ENCODE measurements around the gene PPARA.

The PPARA gene

GRCh38 chr22:46267431-46268279 lies 117.3 kb downstream of the PPARA start, which contains the start of gene TTC38:
TTC38 (plus strand) TSS chr22:46268008; CDS start chr22:46268040, 32 bp downstream.
- peak; percentile 35; the same call in 1 of the 2 replicates for TF ChIP-seq POLR2A (IDR thresholded peaks at IDR 0.05; ENCODE audit: low read depth, low read length)
- TF ChIP-seq POLR2AphosphoS5 (IDR thresholded peaks at IDR 0.05; ENCODE audit: low read depth, low read length) = no peak
- DNase-seq (ENCODE audit: insufficient read length) (peak; percentile 94), FAIRE-seq (peak; percentile 36)

- no peak for TF ChIP-seq TAF1 (IDR thresholded peaks at IDR 0.05; ENCODE audit: borderline replicate concordance, low read depth, low read length)
- TF ChIP-seq POLR2A (IDR thresholded peaks at IDR 0.05; ENCODE audit: low read depth, low read length) = no peak
- TF ChIP-seq POLR2AphosphoS5 (IDR thresholded peaks at IDR 0.05; ENCODE audit: low read depth, low read length) = no peak
- DNase-seq (ENCODE audit: insufficient read length) (no peak), FAIRE-seq (no peak)
These were observed 119.2 kb downstream of the PPARA start for GRCh38 chr22:46269564-46269963.

GRCh38 chr22:46272196-46272595 lies 121.9 kb downstream of the PPARA start:
- FAIRE-seq = no peak
- TF ChIP-seq POLR2A (IDR thresholded peaks at IDR 0.05; ENCODE audit: low read depth, low read length) = no peak
- no peak for TF ChIP-seq POLR2AphosphoS5 (IDR thresholded peaks at IDR 0.05; ENCODE audit: low read depth, low read length)
- TF ChIP-seq TAF1 (IDR thresholded peaks at IDR 0.05; ENCODE audit: borderline replicate concordance, low read depth, low read length) = no peak
- no peak for DNase-seq (ENCODE audit: insufficient read length)

- DNase-seq (ENCODE audit: insufficient read length) = no peak
- no peak for TF ChIP-seq POLR2AphosphoS5 (IDR thresholded peaks at IDR 0.05; ENCODE audit: low read depth, low read length)
- no peak for TF ChIP-seq TAF1 (IDR thresholded peaks at IDR 0.05; ENCODE audit: borderline replicate concordance, low read depth, low read length)
- TF ChIP-seq POLR2A (IDR thresholded peaks at IDR 0.05; ENCODE audit: low read depth, low read length) = no peak
- FAIRE-seq = no peak
These were observed 122.6 kb downstream of the PPARA start for GRCh38 chr22:46272762-46273431.

DNA sequence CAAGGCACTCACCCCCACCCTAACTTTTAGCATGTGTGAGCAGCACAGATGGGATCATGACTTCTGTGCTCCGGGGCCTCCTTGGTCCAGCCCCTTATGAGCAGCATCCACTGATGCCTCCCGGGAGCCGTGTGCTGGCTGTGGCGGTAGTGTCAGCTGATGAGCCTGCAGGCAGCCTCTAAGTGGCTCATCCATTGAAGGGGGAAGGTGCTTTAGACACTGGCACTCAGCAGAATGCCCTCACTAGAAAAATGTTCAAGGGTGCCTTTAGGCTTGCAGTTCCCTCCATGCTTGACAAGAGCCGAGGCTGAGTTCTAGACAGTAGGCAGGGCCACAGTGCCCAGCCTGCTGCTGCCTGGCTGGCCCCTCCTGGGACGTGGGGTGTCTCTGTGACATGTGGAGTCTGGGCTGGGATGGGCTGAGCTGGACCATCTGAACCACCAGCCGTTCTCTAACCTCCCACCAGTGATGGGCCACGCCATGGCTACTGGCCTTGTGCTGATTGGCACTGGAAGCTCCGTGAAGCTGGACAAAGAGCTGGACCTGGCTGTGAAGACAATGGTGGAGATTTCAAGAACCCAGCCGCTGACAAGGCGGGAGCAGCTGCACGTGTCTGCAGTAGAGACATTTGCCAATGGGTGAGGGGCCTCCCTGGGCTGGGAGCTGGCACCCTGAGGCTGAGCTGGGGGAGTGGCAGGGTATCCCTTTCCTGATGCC lies 123.3 kb downstream of the PPARA start:
- TF ChIP-seq POLR2AphosphoS5 (IDR thresholded peaks at IDR 0.05; ENCODE audit: low read depth, low read length) = no peak
- no peak for TF ChIP-seq POLR2A (IDR thresholded peaks at IDR 0.05; ENCODE audit: low read depth, low read length)
- no peak for TF ChIP-seq TAF1 (IDR thresholded peaks at IDR 0.05; ENCODE audit: borderline replicate concordance, low read depth, low read length)
- DNase-seq (ENCODE audit: insufficient read length) = no peak
- no peak for FAIRE-seq

DNA sequence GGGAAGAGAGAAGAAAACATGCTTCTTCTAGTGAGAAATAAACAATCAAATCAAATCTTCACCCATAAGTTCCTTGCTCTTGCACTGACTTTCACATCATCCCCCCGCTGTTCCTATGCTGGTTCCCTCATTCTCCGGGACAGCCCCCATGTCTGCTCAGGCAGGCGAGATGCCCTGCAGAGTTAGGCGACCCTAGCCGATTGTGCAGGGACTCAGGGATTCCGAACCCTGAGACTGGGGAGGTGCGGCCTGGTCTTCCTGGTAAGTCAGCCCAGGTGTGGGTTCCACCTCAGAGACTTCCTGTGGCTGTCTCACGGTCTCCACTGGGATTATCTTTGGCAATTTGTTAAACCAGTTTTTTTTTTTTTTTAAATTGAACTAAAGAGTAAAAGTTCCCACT lies 124.1 kb downstream of the PPARA start:
- FAIRE-seq = no peak
- TF ChIP-seq POLR2A (IDR thresholded peaks at IDR 0.05; ENCODE audit: low read depth, low read length) (no peak), POLR2AphosphoS5 (IDR thresholded peaks at IDR 0.05; ENCODE audit: low read depth, low read length) (no peak), TAF1 (IDR thresholded peaks at IDR 0.05; ENCODE audit: borderline replicate concordance, low read depth, low read length) (no peak)
- no peak for DNase-seq (ENCODE audit: insufficient read length)

DNA sequence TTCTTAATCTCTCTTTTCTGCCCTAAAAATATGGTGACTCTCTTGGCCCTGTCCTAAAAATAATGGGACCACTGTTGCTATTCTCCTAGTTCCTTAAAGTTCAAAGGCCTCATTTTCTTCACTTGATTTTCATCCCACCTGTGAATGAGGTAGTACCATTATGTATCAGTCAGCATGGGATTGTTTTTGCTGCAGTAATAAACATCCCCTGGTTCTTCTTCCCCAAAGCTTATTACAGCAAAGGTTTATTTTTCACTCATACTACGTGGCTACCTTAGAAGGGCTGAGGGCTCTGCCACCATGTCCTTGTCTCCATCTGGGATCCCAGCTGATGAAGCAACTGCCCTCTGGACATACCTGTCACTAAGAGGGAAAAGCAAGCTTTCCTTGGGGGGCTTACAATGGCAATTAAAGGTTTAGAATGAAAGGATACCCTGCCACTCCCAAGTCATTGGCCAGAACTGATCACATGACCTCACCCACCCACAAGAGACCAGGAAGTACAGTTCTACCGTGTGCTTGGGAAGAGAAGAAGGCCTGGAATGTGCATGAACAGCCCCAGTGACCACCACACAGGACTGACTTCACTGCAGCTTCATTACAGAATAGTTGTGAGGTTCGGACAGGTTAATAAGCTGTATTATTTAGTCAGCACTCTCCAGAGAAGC lies 125.3 kb downstream of the PPARA start:
- TF ChIP-seq POLR2A (IDR thresholded peaks at IDR 0.05; ENCODE audit: low read depth, low read length) (no peak), TAF1 (IDR thresholded peaks at IDR 0.05; ENCODE audit: borderline replicate concordance, low read depth, low read length) (no peak), POLR2AphosphoS5 (IDR thresholded peaks at IDR 0.05; ENCODE audit: low read depth, low read length) (no peak)
- no peak for FAIRE-seq

GRCh38 chr22:46276563-46276962 lies 126.2 kb downstream of the PPARA start:
- TF ChIP-seq POLR2AphosphoS5 (IDR thresholded peaks at IDR 0.05; ENCODE audit: low read depth, low read length) = no peak
- no peak for TF ChIP-seq TAF1 (IDR thresholded peaks at IDR 0.05; ENCODE audit: borderline replicate concordance, low read depth, low read length)
- TF ChIP-seq POLR2A (IDR thresholded peaks at IDR 0.05; ENCODE audit: low read depth, low read length) = no peak
- DNase-seq (ENCODE audit: insufficient read length) (no peak), FAIRE-seq (no peak)

More for the DNA sequence above, 125.3 kb downstream of the PPARA start:
- DNase-seq (ENCODE audit: insufficient read length) = no peak

- FAIRE-seq (no peak), DNase-seq (ENCODE audit: insufficient read length) (no peak)
- no peak for TF ChIP-seq POLR2AphosphoS5 (IDR thresholded peaks at IDR 0.05; ENCODE audit: low read depth, low read length)
- no peak for TF ChIP-seq POLR2A (IDR thresholded peaks at IDR 0.05; ENCODE audit: low read depth, low read length)
- TF ChIP-seq TAF1 (IDR thresholded peaks at IDR 0.05; ENCODE audit: borderline replicate concordance, low read depth, low read length) = no peak
These were observed 128.6 kb downstream of the PPARA start for GRCh38 chr22:46278656-46279645.

Data from GM12892 (cell line).